ENCODE results near the gene NCR1.
"Not testable (repeated sequence)": the region's sequence is repeated elsewhere in the genome, so short reads cannot be mapped to it uniquely, and the experiment has no call there.

GRCh38 chr19:54894106-54894505 lies 11.8 kb upstream of the NCR1 start:
- TF ChIP-seq CTCF, POLR2A (IDR thresholded peaks at IDR 0.05): not testable (repeated sequence)

Measured in prostate gland (tissue), 2 donors.